Islet of Langerhans (tissue), 1 donor: ENCODE measurements around the gene ZNF197.
A peak's percentile ranks its signal among the peaks of the same experiment; 100 is the strongest.
"Not testable (repeated sequence)": the region's sequence is repeated elsewhere in the genome, so short reads cannot be mapped to it uniquely, and the experiment has no call there.

Experiments
- FAIRE-seq: peaks from one replicate; lab custom pipeline; 2011; peaks lifted over from hg19 to GRCh38; lab: Jason Lieb, UNC

The ZNF197 gene

GRCh38 chr3:44665173-44665572 lies 40.3 kb downstream of the ZNF197 start:
- no peak for FAIRE-seq

GRCh38 chr3:44666346-44666745 lies 41.5 kb downstream of the ZNF197 start:
- no peak for FAIRE-seq

- FAIRE-seq: no peak
Measured at GRCh38 chr3:44669760-44670159, 44.9 kb downstream of the ZNF197 start.

- FAIRE-seq: not testable (repeated sequence)
Measured at GRCh38 chr3:44673466-44673865, 48.6 kb downstream of the ZNF197 start.

GRCh38 chr3:44674211-44674610 lies 49.4 kb downstream of the ZNF197 start:
- no peak for FAIRE-seq

- no peak for FAIRE-seq
Measured at GRCh38 chr3:44678480-44679116, 53.8 kb downstream of the ZNF197 start.

GRCh38 chr3:44680921-44681455 lies 56.2 kb downstream of the ZNF197 start:
- no peak for FAIRE-seq

GRCh38 chr3:44682182-44682896 lies 57.5 kb downstream of the ZNF197 start:
- FAIRE-seq: peak; percentile 27

- no peak for FAIRE-seq
Measured at GRCh38 chr3:44685128-44685800, 60.4 kb downstream of the ZNF197 start.

- FAIRE-seq: no peak
Measured at GRCh38 chr3:44687898-44688297, 63.1 kb downstream of the ZNF197 start.
